IPS-20b (cell line): ENCODE data around the gene ESPL1.
A peak's percentile ranks its signal among the peaks of the same experiment; 100 is the strongest.

Experiments
- H3K27ac ChIP-seq: one replicate; pipeline ENCODE4 v1.5.1; 2013; ENCODE audit warnings: low read length
- H3K27me3 ChIP-seq: 2 replicates; pipeline ENCODE4 v1.6.1; 2013; ENCODE audit warnings: mild to moderate bottlenecking, low read length, inconsistent platforms; ENCODE audit not compliant: insufficient read depth
- H3K36me3 ChIP-seq: 2 replicates; pipeline ENCODE4 v1.6.1; 2013; ENCODE audit warnings: low read depth, mild to moderate bottlenecking, inconsistent platforms, low read length, moderate library complexity; ENCODE audit not compliant: insufficient read depth
- H3K4me1 ChIP-seq: 2 replicates; pipeline ENCODE4 v1.6.1; 2013; ENCODE audit warnings: mild to moderate bottlenecking, control low read depth, inconsistent platforms, low read length, moderate library complexity; ENCODE audit not compliant: insufficient read depth
- H3K4me3 ChIP-seq: 2 replicates; pipeline ENCODE4 v1.5.1; 2013; ENCODE audit warnings: mild to moderate bottlenecking, low read length, inconsistent platforms
- H3K9ac ChIP-seq: 2 replicates; pipeline ENCODE4 v1.6.1; 2013; ENCODE audit warnings: low read depth, mild to moderate bottlenecking, inconsistent platforms, low read length, moderate library complexity
- H3K9me3 ChIP-seq: 2 replicates; pipeline ENCODE4 v1.6.1; 2013; ENCODE audit warnings: mild to moderate bottlenecking, low read depth, low read length, inconsistent platforms; ENCODE audit not compliant: insufficient read depth

The ESPL1 gene

DNA sequence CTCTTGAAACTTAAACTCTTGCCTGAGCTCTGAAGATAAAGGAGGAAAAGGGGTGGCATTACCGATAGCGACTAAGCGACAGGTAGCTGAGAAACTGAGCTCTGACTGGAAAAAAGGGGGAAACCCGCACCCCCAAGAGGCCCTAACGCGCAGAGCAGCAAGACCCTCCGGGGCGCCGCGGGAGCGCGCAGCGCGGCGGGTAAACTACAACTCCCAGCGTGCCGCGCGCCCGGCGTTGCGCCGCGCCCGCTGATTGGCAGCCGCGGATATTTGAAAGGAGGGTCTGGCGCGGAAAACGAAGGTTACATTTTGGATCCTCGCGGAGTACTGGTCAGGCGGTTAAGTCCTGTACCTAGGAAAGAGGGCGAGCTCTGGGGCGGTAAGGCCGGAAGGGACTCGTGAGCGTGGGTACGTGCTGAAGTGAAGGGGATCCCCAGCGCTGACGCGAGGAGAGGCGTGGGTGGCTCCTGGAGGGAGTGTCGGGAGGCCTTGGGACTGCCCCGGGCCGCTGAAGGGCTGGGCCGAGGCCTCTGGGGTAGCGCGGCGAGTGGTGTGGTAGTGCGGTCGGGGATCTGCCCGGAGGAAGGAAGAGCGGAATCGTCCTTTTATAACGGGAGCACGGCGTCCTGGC is at the start of gene ESPL1:
Gene ESPL1 (plus strand): TSS at position 301 of the 631 bp plus-strand sequence. CDS start 468 bp downstream, outside the sequence.
- Histone ChIP-seq H3K27me3 (no peaks in the 10 kb centered on the region), H3K9ac (peak within 1 kb of the TSS; percentile 92), H3K9me3 (no peaks in the 10 kb centered on the region), H3K36me3 (peaks cover 31% of the 10 kb centered on the region), H3K27ac (no peak within 1 kb of the TSS), H3K4me3 (peak within 1 kb of the TSS; percentile 86), H3K4me1 (peaks cover 10% of the 10 kb centered on the region)

- H3K27ac ChIP-seq, result no peak overlapping the region
- H3K4me3 ChIP-seq, result peak overlapping the region; percentile 71
- H3K9ac ChIP-seq, result peak overlapping the region; percentile 71; the same call in 1 of the 2 replicates
Measured at GRCh38 chr12:53218551-53219291, 49.4 kb upstream of the ESPL1 start.

DNA sequence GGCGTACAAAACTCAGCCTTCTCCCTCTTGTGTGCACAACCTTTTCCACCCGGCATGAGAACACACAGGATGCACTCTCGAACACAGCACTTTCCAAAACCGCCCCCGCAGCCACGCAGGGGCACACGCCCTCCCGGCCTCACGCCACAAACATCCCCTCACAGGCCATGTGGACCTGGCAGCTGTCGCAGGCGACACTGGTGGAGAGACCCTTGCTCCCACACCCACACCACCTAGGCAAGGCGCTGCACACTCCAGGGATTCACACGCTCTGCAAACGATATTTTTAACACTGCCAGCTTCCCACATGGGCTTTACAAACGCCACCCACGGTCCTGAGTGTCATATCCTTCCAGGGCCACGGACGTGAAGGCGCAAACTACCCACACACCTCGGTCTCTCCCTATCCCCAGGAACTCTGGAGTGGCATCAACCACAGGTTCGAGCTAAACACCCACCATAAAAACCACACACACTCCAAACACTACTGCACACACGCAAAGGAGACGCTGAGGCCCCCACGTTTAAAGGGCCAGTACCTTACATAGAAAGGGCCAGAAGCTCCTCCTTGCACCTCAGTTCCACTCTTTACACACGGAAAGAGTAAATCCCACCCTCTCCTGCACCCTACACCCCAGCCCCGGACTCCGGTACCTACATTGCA is 48.7 kb upstream of the ESPL1 start:
- peaks cover 59% of the 10 kb centered on the region for H3K4me1 ChIP-seq
- peak overlapping the region; percentile 71 for H3K4me3 ChIP-seq
- H3K9me3 ChIP-seq, result no peaks in the 10 kb centered on the region
- H3K27me3 ChIP-seq, result peaks cover 42% of the 10 kb centered on the region
- H3K27ac ChIP-seq, result no peak overlapping the region
- H3K36me3 ChIP-seq, result peaks cover 11% of the 10 kb centered on the region
- H3K9ac ChIP-seq, result peak overlapping the region; percentile 71; the same call in 1 of the 2 replicates

More at GRCh38 chr12:53218551-53219291, 49.4 kb upstream of the ESPL1 start:
- H3K36me3 ChIP-seq, result peaks cover 18% of the 10 kb centered on the region
- peaks cover 59% of the 10 kb centered on the region for H3K4me1 ChIP-seq
- H3K9me3 ChIP-seq, result no peaks in the 10 kb centered on the region
- peaks cover 36% of the 10 kb centered on the region for H3K27me3 ChIP-seq

DNA sequence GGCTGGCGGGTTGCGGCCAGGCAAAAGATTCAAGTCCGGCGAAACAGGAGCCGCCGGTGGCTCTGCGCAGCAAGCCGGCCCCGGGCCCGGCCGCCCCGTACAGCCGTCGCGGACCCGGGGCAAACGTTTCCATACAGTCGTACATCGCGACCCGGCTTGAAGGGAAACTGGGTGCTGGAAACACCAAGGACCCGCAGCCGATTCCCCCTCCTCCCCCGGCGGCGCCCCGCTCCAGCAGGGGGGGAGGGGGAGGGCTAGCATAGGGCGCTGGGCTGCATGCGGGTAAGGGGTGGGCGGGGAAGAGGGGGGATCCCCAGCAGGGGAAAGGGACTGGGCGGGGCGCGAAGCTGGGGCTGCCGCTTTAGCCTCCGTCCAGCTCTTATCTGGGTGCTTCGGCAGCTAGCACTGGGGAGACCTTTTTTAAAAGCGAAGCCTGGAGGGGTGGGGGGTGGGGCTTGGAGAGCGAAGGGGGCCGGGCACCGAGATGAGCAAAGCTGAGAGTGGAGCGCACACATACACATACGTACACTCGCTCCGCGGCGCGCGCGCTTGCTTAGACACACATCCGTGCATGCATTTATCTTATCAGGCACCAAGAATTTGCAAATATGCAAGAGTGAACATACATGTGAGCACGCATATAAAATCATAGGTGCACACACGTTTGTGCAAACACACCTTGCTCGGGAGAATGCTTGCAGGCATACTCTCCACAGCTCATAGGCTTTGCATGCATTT is 48.0 kb upstream of the ESPL1 start:
- Histone ChIP-seq H3K27me3 (peaks cover 42% of the 10 kb centered on the region), H3K9me3 (no peaks in the 10 kb centered on the region), H3K4me3 (peak overlapping the region; percentile 71), H3K4me1 (peaks cover 57% of the 10 kb centered on the region), H3K36me3 (peaks cover 5% of the 10 kb centered on the region), H3K27ac (no peak overlapping the region), H3K9ac (peak overlapping the region; percentile 71; the same call in 1 of the 2 replicates)

DNA sequence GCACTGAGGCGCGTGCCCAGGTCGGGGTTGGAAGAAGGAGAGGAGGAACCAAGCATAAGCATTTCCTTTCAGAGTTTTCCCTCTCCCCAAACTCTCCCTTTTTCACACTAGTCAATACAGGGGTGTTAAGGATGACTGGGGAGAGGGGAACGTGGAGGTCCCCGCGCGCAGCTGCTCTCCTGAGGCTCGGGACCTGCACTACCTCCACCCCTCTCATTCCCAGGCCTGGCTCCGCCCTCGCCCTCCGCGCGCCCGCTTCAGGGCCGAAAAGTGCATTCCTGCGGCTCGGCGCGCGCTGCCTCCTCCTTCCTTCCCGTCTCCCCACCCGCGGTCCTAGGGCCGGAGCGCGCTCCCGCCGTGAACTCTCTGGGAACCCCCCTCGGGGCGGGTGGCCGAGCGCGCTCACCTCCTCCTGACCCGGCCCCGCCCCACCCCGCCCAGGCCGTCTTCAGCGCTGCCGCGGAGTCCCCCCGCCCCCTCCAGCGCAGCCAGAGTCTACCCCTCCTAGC is 47.4 kb upstream of the ESPL1 start:
- Histone ChIP-seq H3K27ac (no peak overlapping the region), H3K4me1 (peaks cover 57% of the 10 kb centered on the region), H3K9ac (peak overlapping the region; percentile 77; the same call in 1 of the 2 replicates), H3K4me3 (peak overlapping the region; percentile 84), H3K9me3 (no peaks in the 10 kb centered on the region), H3K27me3 (peaks cover 42% of the 10 kb centered on the region), H3K36me3 (no peaks in the 10 kb centered on the region)

GRCh38 chr12:53221203-53222080 is 46.7 kb upstream of the ESPL1 start:
- Histone ChIP-seq H3K9ac (peak overlapping the region; percentile 77; the same call in 1 of the 2 replicates), H3K27ac (no peak overlapping the region), H3K27me3 (peaks cover 42% of the 10 kb centered on the region), H3K36me3 (no peaks in the 10 kb centered on the region), H3K9me3 (no peaks in the 10 kb centered on the region), H3K4me3 (peak overlapping the region; percentile 84), H3K4me1 (peaks cover 51% of the 10 kb centered on the region)

- H3K36me3 ChIP-seq, result no peaks in the 10 kb centered on the region
- H3K9me3 ChIP-seq, result no peaks in the 10 kb centered on the region
- H3K27me3 ChIP-seq, result peaks cover 39% of the 10 kb centered on the region
- peak overlapping the region; percentile 54; the same call in 1 of the 2 replicates for H3K9ac ChIP-seq
- no peak overlapping the region for H3K27ac ChIP-seq
- H3K4me1 ChIP-seq, result peaks cover 48% of the 10 kb centered on the region
- peak overlapping the region; percentile 84 for H3K4me3 ChIP-seq
Measured at GRCh38 chr12:53222170-53222721, 45.9 kb upstream of the ESPL1 start.

- peaks cover 46% of the 10 kb centered on the region for H3K4me1 ChIP-seq
Measured at GRCh38 chr12:53222806-53223261, 45.3 kb upstream of the ESPL1 start.

GRCh38 chr12:53223389-53224060 is 44.6 kb upstream of the ESPL1 start:
- Histone ChIP-seq H3K9me3 (no peaks in the 10 kb centered on the region), H3K27ac (no peak overlapping the region), H3K27me3 (peaks cover 28% of the 10 kb centered on the region), H3K4me3 (peak overlapping the region; percentile 48), H3K4me1 (peaks cover 39% of the 10 kb centered on the region), H3K36me3 (no peaks in the 10 kb centered on the region), H3K9ac (peak overlapping the region; percentile 54; the same call in 1 of the 2 replicates)

More at GRCh38 chr12:53222806-53223261, 45.3 kb upstream of the ESPL1 start:
- no peak overlapping the region for H3K27ac ChIP-seq
- peak overlapping the region; percentile 2; the same call in 1 of the 2 replicates for H3K9ac ChIP-seq
- H3K4me3 ChIP-seq, result peak overlapping the region; percentile 84; the same call in 1 of the 2 replicates
- H3K27me3 ChIP-seq, result peaks cover 35% of the 10 kb centered on the region
- no peaks in the 10 kb centered on the region for H3K9me3 ChIP-seq
- H3K36me3 ChIP-seq, result no peaks in the 10 kb centered on the region
